Keratinocyte (primary cell): Measurements from ENCODE around the gene FHOD3. TPM values are rescaled to one million over a fixed set of nuclear protein-coding genes. Genes with fewer than 3 reads are reported as not detected.

Experiments
- DNase-seq: peaks from one replicate; pipeline ENCODE4 v3.0.0-alpha.2; 2011; ENCODE audit warnings: low read depth, missing footprints, low spot score
- FAIRE-seq: peaks from 2 replicates; lab custom pipeline; 2011; peaks lifted over from hg19 to GRCh38; lab: Jason Lieb, UNC
- H2AFZ ChIP-seq: 2 replicates; pipeline ENCODE4 v1.6.0; 2012; ENCODE audit warnings: low read length, control low read depth, inconsistent platforms; ENCODE audit not compliant: control insufficient read depth
- H3K27ac ChIP-seq: 2 replicates; pipeline ENCODE4 v1.5.1; 2011; ENCODE audit warnings: low read length; ENCODE audit not compliant: control insufficient read depth, insufficient read depth
- H3K27me3 ChIP-seq: 3 replicates; pipeline ENCODE4 v1.6.0; 2011; ENCODE audit warnings: low read length; ENCODE audit not compliant: control insufficient read depth, insufficient read depth; ENCODE audit errors: extremely low read depth
- H3K36me3 ChIP-seq, 2 experiments: 2 replicates in 1 of 2; 3 replicates in 1 of 2; pipeline ENCODE4 v1.5.1; 2011; ENCODE audit warnings: low read length in 2 of 2, mild to moderate bottlenecking in 1 of 2; ENCODE audit not compliant: control insufficient read depth in 2 of 2, insufficient read depth in 2 of 2; ENCODE audit errors: extremely low read depth in 1 of 2
- H3K4me1 ChIP-seq: 3 replicates; pipeline ENCODE4 v1.5.1; 2011; ENCODE audit warnings: low read length; ENCODE audit not compliant: control insufficient read depth, insufficient read depth; ENCODE audit errors: extremely low read depth
- H3K4me2 ChIP-seq: 3 replicates; pipeline ENCODE4 v1.6.0; 2011; ENCODE audit warnings: low read depth, low read length; ENCODE audit not compliant: control insufficient read depth, insufficient read depth; ENCODE audit errors: extremely low read depth
- H3K4me3 ChIP-seq, 3 experiments: fragments of 200-600 bp in 1 of 3; sonication (generic) in 1 of 3; 2 replicates in 2 of 3; 3 replicates in 1 of 3; pipeline ENCODE4 v1.5.1; 2011 to 2016; ENCODE audit warnings: low read length in 3 of 3, mild to moderate bottlenecking in 3 of 3, control low read depth in 2 of 3, inconsistent platforms in 1 of 3, low read depth in 1 of 3, mixed read lengths in 1 of 3, mixed run types in 1 of 3, moderate library complexity in 1 of 3; ENCODE audit not compliant: control insufficient read depth in 2 of 3, insufficient read depth in 2 of 3; ENCODE audit errors: extremely low read depth in 1 of 3
- H3K79me2 ChIP-seq: 2 replicates; pipeline ENCODE4 v1.6.0; 2012; ENCODE audit warnings: low read length; ENCODE audit not compliant: control insufficient read depth, insufficient read depth
- H3K9ac ChIP-seq: 3 replicates; pipeline ENCODE4 v1.6.0; 2011; ENCODE audit warnings: low read length; ENCODE audit not compliant: control insufficient read depth, insufficient read depth; ENCODE audit errors: extremely low read depth
- H3K9me1 ChIP-seq: 3 replicates; pipeline ENCODE4 v1.6.0; 2011; ENCODE audit warnings: low read length; ENCODE audit not compliant: control insufficient read depth, insufficient read depth; ENCODE audit errors: extremely low read depth
- H3K9me3 ChIP-seq: 2 replicates; pipeline ENCODE4 v1.5.1; 2012; ENCODE audit warnings: low read depth, low read length; ENCODE audit not compliant: control insufficient read depth
- H4K20me1 ChIP-seq: 3 replicates; pipeline ENCODE4 v1.6.0; 2011; ENCODE audit warnings: low read length; ENCODE audit not compliant: control insufficient read depth, insufficient read depth; ENCODE audit errors: extremely low read depth
- EZH2 ChIP-seq: IDR thresholded peaks from one replicate; pipeline ENCODE4 v1.6.1; 2012; ENCODE audit warnings: inconsistent platforms, mild to moderate bottlenecking, low read length, moderate library complexity
- dilution Hi-C: fragments of 300-500 bp; cut with MboI; formaldehyde crosslinking; loops from one replicate; pipeline ENCODE4 v1.7.0; 2020; ENCODE audit warnings: low sequenced_read_pairs; ENCODE audit not compliant: extremely low pct_ligation_motif_present
- polyA plus RNA-seq, 5 experiments: library from polyadenylated mRNA; depleted of rRNA in 3 of 5; stranded (reverse) in 3 of 5; stranded (forward) in 1 of 5; unstranded in 1 of 5; fragments of >200 nt; gene quantifications; 1 replicate in 1 of 5; 2 replicates in 3 of 5; 3 replicates in 1 of 5; pipeline versions ENCODE4 v1.2.1 to v1.2.3, GENCODE V29; 2011 to 2012; ENCODE audit warnings: missing spikeins in 2 of 5, low read depth in 1 of 5, low replicate concordance in 1 of 5
- TF ChIP-seq, protein P1 (sequence below), 3 experiments: IDR thresholded peaks in 1 of 3; conservative IDR thresholded peaks in 1 of 3; optimal IDR thresholded peaks in 1 of 3; 2 replicates in 2 of 3; 3 replicates in 1 of 3; pipeline versions ENCODE3 to v1.5.1; 2011; ENCODE audit warnings: low read length in 3 of 3, mild to moderate bottlenecking in 3 of 3, moderate library complexity in 2 of 3, control low read depth in 1 of 3, inconsistent platforms in 1 of 3; ENCODE audit not compliant: insufficient read depth in 2 of 3; ENCODE audit errors: extremely low read depth in 1 of 3

Gene FHOD3
- polyA plus RNA-seq, 1 donor (not counting 4 experiments of a cell fraction or from before 2014, with no cell fraction given), result 7.7 TPM

DNA sequence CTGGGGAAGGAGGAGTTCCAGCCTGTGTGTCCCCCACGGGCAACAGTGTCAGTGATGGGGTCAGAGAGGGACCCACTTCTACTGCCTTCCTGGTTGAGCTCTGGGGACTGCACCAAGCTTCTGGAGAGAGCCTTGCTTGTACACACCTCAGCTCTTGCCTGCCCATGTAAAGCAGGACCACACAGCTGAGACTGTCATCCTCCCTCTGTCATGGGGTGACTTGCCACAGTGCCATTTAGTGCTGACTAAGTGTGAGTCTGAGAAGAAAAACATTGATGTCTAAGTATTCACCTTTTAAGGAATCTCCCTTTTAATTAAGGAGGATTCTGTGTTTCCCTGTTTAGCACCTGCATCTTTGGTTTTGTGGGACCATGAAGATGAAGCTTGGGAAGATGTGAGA lies 159.1 kb downstream of the FHOD3 start:
- no peak overlapping the region for H3K9ac ChIP-seq
- peaks cover 24% of the 10 kb centered on the region for H3K4me1 ChIP-seq
- H3K9me1 ChIP-seq, result peaks cover 4% of the 10 kb centered on the region
- dilution Hi-C loops, result no loop called here
- no peaks in the 10 kb centered on the region for H3K36me3 ChIP-seq
- H3K27ac ChIP-seq, result no peak overlapping the region
- no peak overlapping the region for H3K4me2 ChIP-seq
- FAIRE-seq, result no peak
- TF ChIP-seq, protein P1, sequence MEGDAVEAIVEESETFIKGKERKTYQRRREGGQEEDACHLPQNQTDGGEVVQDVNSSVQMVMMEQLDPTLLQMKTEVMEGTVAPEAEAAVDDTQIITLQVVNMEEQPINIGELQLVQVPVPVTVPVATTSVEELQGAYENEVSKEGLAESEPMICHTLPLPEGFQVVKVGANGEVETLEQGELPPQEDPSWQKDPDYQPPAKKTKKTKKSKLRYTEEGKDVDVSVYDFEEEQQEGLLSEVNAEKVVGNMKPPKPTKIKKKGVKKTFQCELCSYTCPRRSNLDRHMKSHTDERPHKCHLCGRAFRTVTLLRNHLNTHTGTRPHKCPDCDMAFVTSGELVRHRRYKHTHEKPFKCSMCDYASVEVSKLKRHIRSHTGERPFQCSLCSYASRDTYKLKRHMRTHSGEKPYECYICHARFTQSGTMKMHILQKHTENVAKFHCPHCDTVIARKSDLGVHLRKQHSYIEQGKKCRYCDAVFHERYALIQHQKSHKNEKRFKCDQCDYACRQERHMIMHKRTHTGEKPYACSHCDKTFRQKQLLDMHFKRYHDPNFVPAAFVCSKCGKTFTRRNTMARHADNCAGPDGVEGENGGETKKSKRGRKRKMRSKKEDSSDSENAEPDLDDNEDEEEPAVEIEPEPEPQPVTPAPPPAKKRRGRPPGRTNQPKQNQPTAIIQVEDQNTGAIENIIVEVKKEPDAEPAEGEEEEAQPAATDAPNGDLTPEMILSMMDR (optimal IDR thresholded peaks at IDR 0.05 in 1 of 3, IDR thresholded peaks at IDR 0.05 in 1 of 3, conservative IDR thresholded peaks at IDR 0.05 in 1 of 3; ENCODE audit: extremely low read depth in 1 of 3, insufficient read depth in 2 of 3, low read length in 3 of 3), result no peak
- no peak for TF ChIP-seq EZH2
- no peaks in the 10 kb centered on the region for H3K27me3 ChIP-seq
- H3K9me3 ChIP-seq, result no peaks in the 10 kb centered on the region
- no peaks in the 10 kb centered on the region for H3K79me2 ChIP-seq
- DNase-seq, result no peak
- H2AFZ ChIP-seq, result no peak overlapping the region
- no peaks in the 10 kb centered on the region for H4K20me1 ChIP-seq
- no peak overlapping the region for H3K4me3 ChIP-seq

DNA sequence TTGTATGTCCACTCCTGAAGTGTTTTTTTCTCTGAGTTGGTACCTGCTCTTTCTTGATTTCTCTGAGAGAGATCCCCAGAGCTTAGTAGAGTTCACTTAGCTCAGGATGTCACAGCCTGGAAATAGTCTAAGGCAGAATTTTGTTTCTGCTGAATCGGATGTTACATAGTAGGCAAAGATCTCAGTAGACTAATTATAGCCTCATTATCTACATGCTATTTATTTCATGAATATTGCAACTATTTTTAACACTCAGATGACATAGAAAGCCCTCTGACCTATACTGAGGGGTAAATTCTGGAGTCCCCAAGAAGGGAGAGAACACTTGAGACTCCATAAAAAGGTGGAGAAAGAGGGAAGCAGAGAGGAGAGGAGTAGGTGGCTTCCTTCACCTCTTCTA lies 160.2 kb downstream of the FHOD3 start:
- DNase-seq, result no peak
- TF ChIP-seq, protein P1 (optimal IDR thresholded peaks at IDR 0.05 in 1 of 3, IDR thresholded peaks at IDR 0.05 in 1 of 3, conservative IDR thresholded peaks at IDR 0.05 in 1 of 3; ENCODE audit: extremely low read depth in 1 of 3, insufficient read depth in 2 of 3, low read length in 3 of 3), result no peak
- TF ChIP-seq EZH2, result no peak
- peaks cover 4% of the 10 kb centered on the region for H3K9me1 ChIP-seq
- H3K4me2 ChIP-seq, result no peak overlapping the region
- no peak for FAIRE-seq
- H3K79me2 ChIP-seq, result no peaks in the 10 kb centered on the region
- no peaks in the 10 kb centered on the region for H3K9me3 ChIP-seq
- no peak overlapping the region for H3K9ac ChIP-seq
- dilution Hi-C loops, result no loop called here
- H2AFZ ChIP-seq, result no peak overlapping the region
- H3K27ac ChIP-seq, result no peak overlapping the region
- peaks cover 16% of the 10 kb centered on the region for H3K4me1 ChIP-seq
- H3K36me3 ChIP-seq, result no peaks in the 10 kb centered on the region
- H4K20me1 ChIP-seq, result no peaks in the 10 kb centered on the region
- H3K4me3 ChIP-seq, result no peak overlapping the region
- H3K27me3 ChIP-seq, result no peaks in the 10 kb centered on the region
